IMR-90 (cell line): ENCODE measurements around the gene LRP5. TPM values are rescaled to one million over a fixed set of nuclear protein-coding genes. Genes with fewer than 3 reads are reported as not detected.

Source experiments
- ATAC-seq: fragments of 200-7000 bp; cut with Tn5 transposase; 2 replicates; pipeline ENCODE4 v1.9.1; 2020; ENCODE audit warnings: low read depth, mild to moderate bottlenecking, moderate library complexity
- BruUV-seq: library from RNA; stranded (reverse); fragments of 400-500 nt; replicated peaks from 2 replicates; lab custom pipeline; 2021; lab: Mats Ljungman, UMichigan
- CTCF ChIA-PET: fragments of 300-600 bp; formaldehyde crosslinking; extraction: SDS; loops from one replicate; lab custom pipeline; 2021; ENCODE audit warnings: antibody characterized with exemption; lab: Yijun Ruan, JAX
- POLR2A ChIA-PET: fragments of 300-600 bp; sonication (Branson Sonifier 250); formaldehyde crosslinking; loops from one replicate; lab custom pipeline; 2022; ENCODE audit warnings: antibody characterized with exemption; ENCODE audit not compliant: unreplicated experiment; lab: Charles Lee
- DNase-seq: peaks from one replicate; pipeline ENCODE4 v3.0.0; 2013
- H2AFZ ChIP-seq: replicated peaks from 2 replicates; pipeline ENCODE3; 2013; ENCODE audit warnings: low read length, mild to moderate bottlenecking; ENCODE audit not compliant: poor library complexity
- H2AK5ac ChIP-seq: 2 replicates; pipeline ENCODE4 v1.6.1; 2013; ENCODE audit warnings: low read depth, low read length, inconsistent platforms
- H2AK9ac ChIP-seq: replicated peaks from 2 replicates; pipeline ENCODE3; 2013; ENCODE audit warnings: mild to moderate bottlenecking, low read depth, low read length, moderate library complexity; ENCODE audit not compliant: poor library complexity
- H2BK120ac ChIP-seq: 2 replicates; pipeline ENCODE4 v1.6.1; 2013; ENCODE audit warnings: low read depth, low read length, inconsistent platforms
- H2BK15ac ChIP-seq: 3 replicates; pipeline ENCODE4 v1.6.1; 2013; ENCODE audit warnings: low read depth, low read length, inconsistent platforms
- H2BK20ac ChIP-seq: 2 replicates; pipeline ENCODE4 v1.6.1; 2013; ENCODE audit warnings: low read depth, mild to moderate bottlenecking, inconsistent platforms, low read length, moderate library complexity
- H2BK5ac ChIP-seq: 2 replicates; pipeline ENCODE4 v1.6.1; 2013; ENCODE audit warnings: mild to moderate bottlenecking, low read depth, low read length, inconsistent platforms; ENCODE audit not compliant: poor library complexity, severe bottlenecking
- H3K14ac ChIP-seq: replicated peaks from 2 replicates; pipeline ENCODE4 v1.6.1; 2013; ENCODE audit warnings: low read depth, low read length, inconsistent platforms
- H3K18ac ChIP-seq: 2 replicates; pipeline ENCODE4 v1.6.1; 2013; ENCODE audit warnings: low read depth, low read length, control low read depth
- H3K23ac ChIP-seq: 2 replicates; pipeline ENCODE4 v1.6.1; 2013; ENCODE audit warnings: low read depth, low read length, inconsistent platforms
- H3K27ac ChIP-seq: 2 replicates; pipeline ENCODE4 v1.5.1; 2013; ENCODE audit warnings: mild to moderate bottlenecking, control low read depth, low read length; ENCODE audit not compliant: insufficient read depth
- H3K27me3 ChIP-seq: 2 replicates; pipeline ENCODE4 v1.6.1; 2013; ENCODE audit warnings: low read length; ENCODE audit not compliant: control insufficient read depth, insufficient read depth
- H3K36me3 ChIP-seq: 2 replicates; pipeline ENCODE4 v1.6.1; 2013; ENCODE audit warnings: low read length, mixed read lengths; ENCODE audit not compliant: control insufficient read depth, insufficient read depth
- H3K4ac ChIP-seq: 2 replicates; pipeline ENCODE4 v1.6.1; 2013; ENCODE audit warnings: low read depth, low read length, inconsistent platforms
- H3K4me1 ChIP-seq: 2 replicates; pipeline ENCODE4 v1.6.1; 2013; ENCODE audit warnings: low read length, mixed read lengths; ENCODE audit not compliant: control insufficient read depth, insufficient read depth
- H3K4me2 ChIP-seq: 2 replicates; pipeline ENCODE4 v1.6.1; 2013; ENCODE audit warnings: low read depth, mild to moderate bottlenecking, control low read depth, low read length, moderate library complexity
- H3K4me3 ChIP-seq: 2 replicates; pipeline ENCODE4 v1.5.1; 2013; ENCODE audit warnings: low read depth, mild to moderate bottlenecking, control low read depth, low read length, moderate library complexity; ENCODE audit not compliant: insufficient read depth
- H3K56ac ChIP-seq: 2 replicates; pipeline ENCODE4 v1.6.1; 2013; ENCODE audit warnings: low read length, inconsistent platforms; ENCODE audit not compliant: insufficient read depth; ENCODE audit errors: extremely low read depth
- H3K79me1 ChIP-seq, 2 experiments: 2 replicates each; pipeline ENCODE4 v1.6.1; 2013; ENCODE audit warnings: low read length in 2 of 2, inconsistent platforms in 1 of 2, low read depth in 1 of 2
- H3K9ac ChIP-seq: 2 replicates; pipeline ENCODE4 v1.6.1; 2013; ENCODE audit warnings: low read depth, low read length, control low read depth
- H3K9me1 ChIP-seq: 2 replicates; pipeline ENCODE4 v1.6.1; 2013; ENCODE audit warnings: low read length, inconsistent platforms; ENCODE audit not compliant: insufficient read depth
- H3K9me3 ChIP-seq: 2 replicates; pipeline ENCODE4 v1.6.1; 2013; ENCODE audit warnings: low read length; ENCODE audit not compliant: control insufficient read depth, insufficient read depth
- H4K20me1 ChIP-seq: 2 replicates; pipeline ENCODE4 v1.6.1; 2013; ENCODE audit warnings: low read length, inconsistent platforms; ENCODE audit not compliant: insufficient read depth
- H4K5ac ChIP-seq: 2 replicates; pipeline ENCODE4 v1.6.1; 2013; ENCODE audit warnings: mild to moderate bottlenecking, low read depth, low read length, control low read depth
- H4K8ac ChIP-seq, 2 experiments: 2 replicates each; pipeline ENCODE4 v1.6.1; 2013; ENCODE audit warnings: low read depth in 2 of 2, low read length in 2 of 2, control low read depth in 1 of 2, inconsistent platforms in 1 of 2
- H4K91ac ChIP-seq: 2 replicates; pipeline ENCODE4 v1.6.1; 2013; ENCODE audit warnings: low read depth, low read length, inconsistent platforms; ENCODE audit not compliant: insufficient read depth
- BHLHE40 ChIP-seq: fragments of 150-350 bp; IDR thresholded peaks from 2 replicates; pipeline ENCODE4 v1.6.1; 2016; ENCODE audit warnings: mild to moderate bottlenecking, low read depth, low read length
- CEBPB ChIP-seq: IDR thresholded peaks from 2 replicates; pipeline ENCODE4 v1.6.1; 2012; ENCODE audit warnings: low read depth, low read length, improper control_type of control experiment
- CHD1 ChIP-seq: IDR thresholded peaks from 2 replicates; pipeline ENCODE4 v1.6.1; 2012; ENCODE audit warnings: low read depth, low read length, improper control_type of control experiment
- CTCF ChIP-seq: conservative IDR thresholded peaks from 2 replicates; pipeline ENCODE4 v1.5.1; 2012; ENCODE audit warnings: mild to moderate bottlenecking, low read depth, low read length, improper control_type of control experiment
- ELK1 ChIP-seq: fragments of 150-350 bp; IDR thresholded peaks from 2 replicates; pipeline ENCODE4 v1.6.1; 2016; ENCODE audit warnings: low read depth, mild to moderate bottlenecking, low read length, moderate library complexity, borderline replicate concordance
- FOS ChIP-seq: fragments of 150-350 bp; IDR thresholded peaks from 2 replicates; pipeline ENCODE4 v1.6.1; 2016; ENCODE audit warnings: low read depth, low read length
- MAFK ChIP-seq: IDR thresholded peaks from 2 replicates; pipeline ENCODE4 v1.6.1; 2012; ENCODE audit warnings: low read depth, low read length, improper control_type of control experiment
- MXI1 ChIP-seq: IDR thresholded peaks from 2 replicates; pipeline ENCODE4 v1.6.1; 2012; ENCODE audit warnings: low read depth, mild to moderate bottlenecking, low read length, moderate library complexity, borderline replicate concordance
- NFE2L2 ChIP-seq: fragments of 150-350 bp; IDR thresholded peaks from 2 replicates; pipeline ENCODE4 v1.6.1; 2016; ENCODE audit warnings: low read depth, mild to moderate bottlenecking, low read length
- POLR2A ChIP-seq: IDR thresholded peaks from 2 replicates; pipeline ENCODE4 v1.6.1; 2012; ENCODE audit warnings: mild to moderate bottlenecking, low read depth, low read length
- RAD21 ChIP-seq: IDR thresholded peaks from 2 replicates; pipeline ENCODE4 v1.6.1; 2012; ENCODE audit warnings: low read length, improper control_type of control experiment
- RCOR1 ChIP-seq: IDR thresholded peaks from 2 replicates; pipeline ENCODE4 v1.6.1; 2012; ENCODE audit warnings: mild to moderate bottlenecking, low read length, improper control_type of control experiment; ENCODE audit not compliant: insufficient replicate concordance
- RFX5 ChIP-seq: IDR thresholded peaks from 2 replicates; pipeline ENCODE4 v1.8.0; 2012; ENCODE audit warnings: low read depth, mild to moderate bottlenecking, low read length, moderate library complexity
- WGBS, 2 experiments: methylation state at CpG; one replicate each; pipeline versions ENCODE4 v1.1.5 to v1.1.7; 2013; ENCODE audit warnings: missing lambda C conversion rate in 2 of 2; ENCODE audit not compliant: insufficient read length in 1 of 2; ENCODE audit errors: extremely low coverage in 2 of 2; 5-methylcytosine and 5-hydroxymethylcytosine counted together
- dilution Hi-C: fragments of 300-500 bp; cut with HindIII; formaldehyde crosslinking; loops from one replicate; pipeline ENCODE4 v1.14.3; 2018; ENCODE audit warnings: low sequenced_read_pairs; ENCODE audit not compliant: unreplicated experiment
- in situ Hi-C: fragments of 300-500 bp; cut with MboI; formaldehyde crosslinking; loops from 3 replicates; pipeline ENCODE4 v1.14.3; 2019; ENCODE audit warnings: low sequenced_read_pairs, inconsistent platforms, mixed read lengths
- intact Hi-C: fragments of 100-400 bp; cut with micrococcal nuclease; formaldehyde crosslinking; loops from 2 replicates; pipeline ENCODE4 v1.10.0; 2022
- polyA plus RNA-seq, 3 experiments: library from polyadenylated mRNA; depleted of rRNA; stranded (reverse); fragments of >200 nt; gene quantifications; 2 replicates each; pipeline ENCODE4 v1.2.3, GENCODE V29; 2012; ENCODE audit warnings: low replicate concordance in 1 of 3
- total RNA-seq: library from RNA; depleted of rRNA; stranded (reverse); fragments of >200 nt; gene quantifications from 2 replicates; pipeline ENCODE4 v1.2.3, GENCODE V29; 2012
- TF ChIP-seq, protein P1 (sequence below): fragments of 150-350 bp; IDR thresholded peaks from 2 replicates; pipeline ENCODE4 v1.6.1; 2017; ENCODE audit warnings: mild to moderate bottlenecking, antibody characterized with exemption, low read length, low read depth

LRP5 gene
- total and polyA plus RNA-seq, 2 of the 4 experiments (the other 2 are of a cell fraction): 10.4 to 15.0 TPM

DNA sequence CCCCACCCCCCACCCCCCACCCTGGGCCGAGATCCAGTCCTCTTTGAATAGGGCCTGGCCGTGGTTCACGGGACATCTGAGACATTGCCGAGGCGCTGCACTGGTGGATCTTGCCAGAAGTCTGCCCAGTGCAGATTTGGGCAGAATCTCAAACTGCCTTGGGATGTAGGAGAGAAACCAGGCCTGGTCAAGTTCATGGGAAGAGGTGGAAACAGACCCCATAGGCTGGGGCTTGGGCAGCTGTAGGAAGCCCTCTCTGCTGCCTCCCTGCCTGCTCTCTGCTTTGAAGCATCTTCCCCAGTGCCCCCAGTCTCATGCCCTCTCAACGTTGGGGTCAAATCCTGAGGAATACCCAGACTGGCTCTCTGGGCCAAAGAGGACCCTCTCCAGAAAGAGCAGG, 132.2 kb downstream of the LRP5 start:
- Histone ChIP-seq H4K20me1 (0 out of 2 replicates have a peak, but pooled peaks cover 3% of the 10 kb centered on the region), H3K4ac (no peak overlapping the region), H4K8ac (no peak overlapping the region), H3K36me3 (peaks cover 16% of the 10 kb centered on the region; the same call in 1 of the 2 replicates), H2AK5ac (no peak overlapping the region), H3K4me1 (peaks cover 16% of the 10 kb centered on the region), H3K79me1 (0 out of 4 replicates have a peak, but pooled peaks cover 0 to 2% of the 10 kb centered on the region in 2 experiments), H3K23ac (no peak overlapping the region), H4K5ac (no peak overlapping the region), H3K18ac (no peak overlapping the region), H3K9ac (no peak overlapping the region), H2AK9ac (no peak overlapping the region), H2AFZ (no peak overlapping the region), H2BK5ac (no peak overlapping the region), H3K4me3 (no peak overlapping the region), H3K4me2 (no peak overlapping the region), H2BK120ac (no peak overlapping the region), H2BK20ac (no peak overlapping the region), H3K9me1 (0 out of 2 replicates have a peak, but pooled peaks cover 12% of the 10 kb centered on the region), H3K14ac (no peak overlapping the region), H2BK15ac (no peak overlapping the region), H3K27ac (no peak overlapping the region), H4K91ac (no peak overlapping the region), H3K56ac (no peak overlapping the region), H3K27me3 (no peaks in the 10 kb centered on the region), H3K9me3 (no peaks in the 10 kb centered on the region)
- dilution Hi-C loops (no loop called here), in situ Hi-C loops (no loop called here), intact Hi-C loops (no loop called here)
- CTCF ChIA-PET: no interaction called here
- TF ChIP-seq RCOR1 (no peak), CEBPB (no peak), MAFK (no peak), FOS (no peak), CTCF (no peak), BHLHE40 (no peak), RFX5 (no peak), ELK1 (no peak), CHD1 (no peak), RAD21 (no peak), NFE2L2 (no peak), POLR2A (no peak), MXI1 (no peak)
- TF ChIP-seq, protein P1, sequence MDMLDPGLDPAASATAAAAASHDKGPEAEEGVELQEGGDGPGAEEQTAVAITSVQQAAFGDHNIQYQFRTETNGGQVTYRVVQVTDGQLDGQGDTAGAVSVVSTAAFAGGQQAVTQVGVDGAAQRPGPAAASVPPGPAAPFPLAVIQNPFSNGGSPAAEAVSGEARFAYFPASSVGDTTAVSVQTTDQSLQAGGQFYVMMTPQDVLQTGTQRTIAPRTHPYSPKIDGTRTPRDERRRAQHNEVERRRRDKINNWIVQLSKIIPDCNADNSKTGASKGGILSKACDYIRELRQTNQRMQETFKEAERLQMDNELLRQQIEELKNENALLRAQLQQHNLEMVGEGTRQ: no peak
- BruUV-seq: no TSS peak
- DNase-seq: no peak
- WGBS, 2 experiments: 60% methylated on average over 1 of the region's 6 CpGs; no CpG with 5 or more reads in 1 of the 2 experiments
- POLR2A ChIA-PET: no interaction called here
- no peak for ATAC-seq
